Measurements from ENCODE around the gene NENF.

DNA sequence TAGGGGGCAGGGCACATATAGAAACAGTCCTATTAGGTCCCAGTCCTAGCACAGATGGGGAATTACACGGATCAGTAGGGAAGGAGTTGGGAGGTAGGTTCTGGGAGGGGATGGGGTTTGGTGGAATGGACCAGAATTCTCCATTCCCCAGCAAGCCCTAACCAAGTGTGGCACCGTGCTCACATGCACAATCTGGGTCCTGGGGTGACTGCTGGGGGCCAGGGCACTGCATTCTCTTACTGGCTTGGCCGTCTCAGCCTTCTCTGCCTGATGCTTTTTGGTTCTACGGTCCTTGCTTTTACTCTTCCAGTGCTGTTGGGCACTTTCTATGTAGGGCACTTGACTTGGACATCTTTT is 53.9 kb downstream of the NENF start:
- TF ChIP-seq, protein P1, sequence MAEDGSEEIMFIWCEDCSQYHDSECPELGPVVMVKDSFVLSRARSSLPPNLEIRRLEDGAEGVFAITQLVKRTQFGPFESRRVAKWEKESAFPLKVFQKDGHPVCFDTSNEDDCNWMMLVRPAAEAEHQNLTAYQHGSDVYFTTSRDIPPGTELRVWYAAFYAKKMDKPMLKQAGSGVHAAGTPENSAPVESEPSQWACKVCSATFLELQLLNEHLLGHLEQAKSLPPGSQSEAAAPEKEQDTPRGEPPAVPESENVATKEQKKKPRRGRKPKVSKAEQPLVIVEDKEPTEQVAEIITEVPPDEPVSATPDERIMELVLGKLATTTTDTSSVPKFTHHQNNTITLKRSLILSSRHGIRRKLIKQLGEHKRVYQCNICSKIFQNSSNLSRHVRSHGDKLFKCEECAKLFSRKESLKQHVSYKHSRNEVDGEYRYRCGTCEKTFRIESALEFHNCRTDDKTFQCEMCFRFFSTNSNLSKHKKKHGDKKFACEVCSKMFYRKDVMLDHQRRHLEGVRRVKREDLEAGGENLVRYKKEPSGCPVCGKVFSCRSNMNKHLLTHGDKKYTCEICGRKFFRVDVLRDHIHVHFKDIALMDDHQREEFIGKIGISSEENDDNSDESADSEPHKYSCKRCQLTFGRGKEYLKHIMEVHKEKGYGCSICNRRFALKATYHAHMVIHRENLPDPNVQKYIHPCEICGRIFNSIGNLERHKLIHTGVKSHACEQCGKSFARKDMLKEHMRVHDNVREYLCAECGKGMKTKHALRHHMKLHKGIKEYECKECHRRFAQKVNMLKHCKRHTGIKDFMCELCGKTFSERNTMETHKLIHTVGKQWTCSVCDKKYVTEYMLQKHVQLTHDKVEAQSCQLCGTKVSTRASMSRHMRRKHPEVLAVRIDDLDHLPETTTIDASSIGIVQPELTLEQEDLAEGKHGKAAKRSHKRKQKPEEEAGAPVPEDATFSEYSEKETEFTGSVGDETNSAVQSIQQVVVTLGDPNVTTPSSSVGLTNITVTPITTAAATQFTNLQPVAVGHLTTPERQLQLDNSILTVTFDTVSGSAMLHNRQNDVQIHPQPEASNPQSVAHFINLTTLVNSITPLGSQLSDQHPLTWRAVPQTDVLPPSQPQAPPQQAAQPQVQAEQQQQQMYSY (CRISPR knock-in tag; IDR thresholded peaks at IDR 0.05): no peak
- TF ChIP-seq POLR2AphosphoS5 (IDR thresholded peaks at IDR 0.05; ENCODE audit: low read length): no peak
- TF ChIP-seq RAD51 (IDR thresholded peaks at IDR 0.05): no peak
- TF ChIP-seq, protein P2, sequence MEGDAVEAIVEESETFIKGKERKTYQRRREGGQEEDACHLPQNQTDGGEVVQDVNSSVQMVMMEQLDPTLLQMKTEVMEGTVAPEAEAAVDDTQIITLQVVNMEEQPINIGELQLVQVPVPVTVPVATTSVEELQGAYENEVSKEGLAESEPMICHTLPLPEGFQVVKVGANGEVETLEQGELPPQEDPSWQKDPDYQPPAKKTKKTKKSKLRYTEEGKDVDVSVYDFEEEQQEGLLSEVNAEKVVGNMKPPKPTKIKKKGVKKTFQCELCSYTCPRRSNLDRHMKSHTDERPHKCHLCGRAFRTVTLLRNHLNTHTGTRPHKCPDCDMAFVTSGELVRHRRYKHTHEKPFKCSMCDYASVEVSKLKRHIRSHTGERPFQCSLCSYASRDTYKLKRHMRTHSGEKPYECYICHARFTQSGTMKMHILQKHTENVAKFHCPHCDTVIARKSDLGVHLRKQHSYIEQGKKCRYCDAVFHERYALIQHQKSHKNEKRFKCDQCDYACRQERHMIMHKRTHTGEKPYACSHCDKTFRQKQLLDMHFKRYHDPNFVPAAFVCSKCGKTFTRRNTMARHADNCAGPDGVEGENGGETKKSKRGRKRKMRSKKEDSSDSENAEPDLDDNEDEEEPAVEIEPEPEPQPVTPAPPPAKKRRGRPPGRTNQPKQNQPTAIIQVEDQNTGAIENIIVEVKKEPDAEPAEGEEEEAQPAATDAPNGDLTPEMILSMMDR (IDR thresholded peaks at IDR 0.05 in 2 of 3, conservative IDR thresholded peaks at IDR 0.05 in 1 of 3; ENCODE audit: control insufficient read depth in 2 of 3, extremely low read depth in 1 of 3, insufficient read depth in 1 of 3, low read depth in 3 of 3, low read length in 3 of 3): no peak
- TF ChIP-seq RAD21 (IDR thresholded peaks at IDR 0.05; ENCODE audit: insufficient read depth, low read depth, low read length): no peak
- TF ChIP-seq POLR2A (IDR thresholded peaks at IDR 0.05; ENCODE audit: low read depth, low read length): no peak
- no peak for TF ChIP-seq NFIC (IDR thresholded peaks at IDR 0.05; ENCODE audit: low read depth, low read length)
- TF ChIP-seq HDGF (IDR thresholded peaks at IDR 0.05): no peak
- TF ChIP-seq GABPA (IDR thresholded peaks at IDR 0.05; ENCODE audit: low read depth): no peak

Data from GM12878 (cell line).